SIG-M5 treated with dmso at 0.1 percent for 504 hours (cell line): Measurements from ENCODE around the gene SCN10A.

Source experiments
- DNase-seq: peaks from one replicate; lab custom pipeline; 2025; ENCODE audit not compliant: unreplicated experiment; lab: John Stamatoyannopoulos, UW

The SCN10A gene

DNA sequence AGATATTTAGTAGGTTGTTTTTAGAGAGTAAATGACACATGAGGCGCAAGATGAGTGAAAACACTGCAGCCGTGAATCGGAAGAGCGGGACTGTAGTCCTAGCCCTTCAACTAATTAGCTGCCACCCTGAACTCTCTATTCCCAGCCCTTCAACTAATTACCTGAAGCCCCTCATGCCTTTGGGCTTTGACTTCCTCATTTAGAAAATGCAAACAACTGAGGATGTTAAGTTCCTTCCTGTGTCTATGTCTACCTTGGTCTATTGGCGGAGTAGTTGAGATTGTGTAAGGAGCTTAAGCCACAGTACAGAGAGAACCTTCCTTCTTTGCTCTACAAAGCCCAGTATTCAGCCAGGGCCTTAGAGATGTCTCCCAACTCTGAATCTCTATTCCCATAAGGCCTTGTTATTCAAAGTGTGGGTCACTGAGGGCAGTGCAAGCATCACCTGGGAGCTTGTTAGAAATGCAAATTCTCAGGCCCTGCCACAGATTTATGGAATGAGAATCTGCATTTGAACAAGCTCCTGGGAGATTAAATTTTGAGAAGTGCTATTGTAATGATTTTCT lies 94.7 kb downstream of the SCN10A start:
- DNase-seq, result no peak

DNA sequence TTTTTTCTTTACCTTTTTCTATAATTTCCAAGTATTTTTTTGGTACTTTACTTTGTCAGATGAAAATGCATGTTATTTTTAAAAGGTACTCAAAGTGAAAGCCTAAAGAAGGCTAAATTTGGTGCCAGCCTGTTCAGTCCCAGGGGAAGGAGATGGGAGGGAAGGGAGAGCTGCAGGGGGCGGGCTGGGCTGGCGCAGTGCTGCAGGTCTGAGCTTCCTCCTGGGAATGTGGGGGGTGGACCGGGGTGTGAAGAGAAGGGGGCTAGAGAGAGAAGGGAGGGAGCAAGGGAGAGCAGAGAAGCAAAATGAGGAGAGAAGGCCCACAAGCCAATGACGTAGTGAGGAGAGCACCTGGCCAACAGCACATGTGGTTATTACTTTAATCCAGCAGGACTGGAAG lies 95.6 kb downstream of the SCN10A start:
- no peak for DNase-seq

DNA sequence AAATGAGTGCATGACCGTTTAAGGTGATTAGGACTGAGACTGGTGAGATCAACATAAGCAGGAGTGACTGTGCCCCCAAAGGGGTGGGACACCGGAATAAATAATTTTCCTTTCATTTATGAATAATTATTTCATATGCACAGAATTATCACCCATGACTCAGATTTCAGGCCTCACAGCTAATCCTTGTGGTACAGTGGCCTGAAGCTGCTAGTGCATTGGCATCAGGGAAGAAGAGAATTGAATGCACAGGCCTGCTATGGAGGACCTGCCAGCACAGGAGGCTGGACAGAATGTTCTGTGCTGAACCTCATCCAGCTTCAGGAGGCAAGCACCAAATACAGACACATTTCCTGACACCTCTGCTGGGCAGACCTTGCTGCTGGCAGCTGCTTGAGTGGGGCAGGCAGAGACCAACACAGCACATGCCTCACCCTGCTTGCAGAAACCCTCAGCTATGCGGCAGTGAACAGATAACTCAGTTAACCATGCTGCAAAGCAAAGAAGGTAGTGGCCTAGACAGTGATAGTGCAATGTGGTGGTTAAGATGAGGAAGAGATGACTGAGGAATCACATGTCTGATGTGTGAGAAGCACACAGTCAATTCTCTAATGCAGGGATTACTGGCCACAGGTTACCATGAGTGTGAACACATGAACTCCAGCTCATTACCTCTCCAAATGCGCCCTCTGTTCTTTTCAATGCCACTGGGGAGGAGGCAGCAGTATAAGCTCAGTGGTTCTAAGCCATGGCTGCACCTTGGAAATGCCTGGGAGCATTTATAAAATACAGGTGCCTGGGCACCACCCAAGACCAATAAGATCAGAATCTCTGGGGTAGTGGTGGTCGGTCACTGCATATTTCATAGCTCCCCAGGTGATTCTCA lies 98.4 kb downstream of the SCN10A start:
- DNase-seq, result no peak

DNA sequence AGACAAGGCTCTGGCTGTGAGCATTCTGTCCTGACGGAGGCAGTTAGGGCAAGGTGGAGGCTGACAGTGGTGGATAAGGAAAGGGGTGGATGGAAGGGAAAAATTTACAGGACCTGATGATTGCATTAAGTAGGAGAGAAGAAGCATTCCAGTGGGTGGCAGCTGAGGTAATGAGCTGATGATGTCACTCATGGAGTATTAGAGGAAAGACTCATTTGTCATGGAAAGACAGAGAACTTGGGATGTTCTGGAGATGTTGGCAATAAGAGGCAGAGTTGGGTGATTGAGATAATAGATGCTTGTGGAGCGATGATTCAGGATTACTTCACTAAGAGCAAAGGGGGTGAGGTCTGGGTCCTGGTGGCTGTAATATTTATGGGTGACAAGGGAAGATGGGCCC lies 102.9 kb downstream of the SCN10A start:
- no peak for DNase-seq

DNA sequence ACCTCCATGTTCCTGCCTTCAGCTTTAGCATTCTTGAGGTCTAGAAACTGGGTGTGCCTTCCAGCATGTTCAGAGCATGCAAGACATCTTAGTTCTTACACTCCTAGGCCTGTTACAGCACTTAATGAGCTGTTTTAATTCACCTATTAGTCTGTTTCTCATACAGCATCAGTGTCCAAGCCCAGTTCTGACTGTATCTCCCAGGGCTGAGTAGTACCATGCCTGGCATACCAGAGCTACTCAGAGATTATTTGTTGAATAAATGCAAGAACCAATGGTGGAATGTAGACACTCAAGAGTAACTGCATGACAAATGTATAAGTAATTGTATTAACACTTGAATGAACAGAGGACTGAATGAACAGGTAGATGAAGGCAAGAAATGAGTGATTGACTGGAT lies 104.7 kb downstream of the SCN10A start:
- no peak for DNase-seq

DNA sequence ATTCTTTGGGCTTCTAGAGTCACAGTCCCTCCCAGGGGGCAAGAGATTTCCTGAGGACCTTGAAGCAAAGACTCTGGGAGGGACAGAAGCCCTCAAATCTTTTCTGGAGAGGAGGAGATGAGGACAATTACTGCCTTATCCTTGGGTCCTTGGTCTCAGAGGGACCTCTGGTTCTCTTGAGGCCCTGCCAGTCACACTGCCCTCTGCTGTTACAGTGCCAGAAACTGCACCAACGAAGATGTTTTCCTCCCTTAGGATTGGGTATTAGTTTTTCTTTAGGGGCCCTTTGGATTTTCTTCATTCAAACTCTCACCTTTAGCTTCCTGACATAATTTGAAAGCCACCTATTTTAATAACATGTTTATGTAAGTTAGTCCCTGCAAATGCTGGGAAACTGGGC lies 108.3 kb downstream of the SCN10A start:
- DNase-seq, result peak; percentile 3

DNA sequence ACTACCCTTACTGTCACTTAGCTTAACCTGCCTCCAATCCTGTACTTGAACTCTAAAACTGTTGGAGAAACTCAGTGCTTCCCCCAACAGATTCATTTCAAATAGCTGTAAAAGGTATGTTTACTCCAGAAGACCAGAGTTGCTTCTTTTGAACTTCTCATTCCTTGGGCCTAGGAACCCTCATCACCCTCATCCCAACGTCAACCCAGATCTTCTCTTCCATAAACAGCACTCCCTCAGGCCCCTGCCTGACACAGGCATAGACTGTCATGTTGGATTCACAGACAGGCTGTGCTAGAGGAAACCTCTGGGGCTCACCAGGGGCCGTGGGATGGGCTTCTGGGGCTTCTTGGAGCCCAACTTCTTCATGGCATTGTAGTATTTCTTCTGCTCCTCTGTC lies 109.1 kb downstream of the SCN10A start:
- no peak for DNase-seq

DNA sequence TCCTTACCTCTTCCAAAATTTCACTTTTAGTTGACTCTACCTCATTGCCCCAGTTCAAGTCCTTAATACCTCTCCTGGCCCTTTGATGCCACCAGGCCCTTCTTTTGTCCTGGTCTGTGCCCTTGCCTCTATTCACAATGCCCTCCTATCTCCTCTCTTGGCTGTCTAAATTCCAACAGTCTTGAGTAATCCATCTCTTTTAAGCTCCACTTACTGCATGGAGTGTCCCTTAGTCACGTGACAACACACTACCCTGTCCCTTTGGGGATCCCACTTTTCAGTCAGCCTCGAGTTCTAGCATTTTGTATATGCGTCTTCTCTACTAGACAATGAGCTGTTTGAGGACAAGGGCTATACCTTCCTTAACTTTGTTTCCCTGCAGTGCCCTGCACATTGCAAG lies 113.8 kb downstream of the SCN10A start:
- DNase-seq, result no peak

DNA sequence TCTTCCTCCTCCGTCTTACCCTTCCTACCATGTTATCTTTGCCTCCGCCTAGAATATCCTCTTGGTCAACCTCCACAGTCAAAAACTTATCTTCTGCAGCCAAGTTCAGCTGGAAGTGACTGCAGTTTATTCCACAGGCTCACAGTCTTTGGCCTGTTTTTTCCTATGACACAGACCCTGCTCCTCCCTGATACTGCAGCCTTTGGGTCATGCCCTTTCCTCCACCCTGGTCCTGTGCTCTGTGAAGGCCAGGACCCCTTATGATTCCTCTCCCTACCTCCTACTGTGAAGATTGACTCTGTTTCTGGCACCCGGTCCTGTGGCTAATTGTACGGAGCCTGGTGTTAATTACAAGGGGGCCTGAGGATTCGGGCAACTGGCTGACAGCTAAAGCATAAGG lies 117.3 kb downstream of the SCN10A start:
- DNase-seq, result no peak

DNA sequence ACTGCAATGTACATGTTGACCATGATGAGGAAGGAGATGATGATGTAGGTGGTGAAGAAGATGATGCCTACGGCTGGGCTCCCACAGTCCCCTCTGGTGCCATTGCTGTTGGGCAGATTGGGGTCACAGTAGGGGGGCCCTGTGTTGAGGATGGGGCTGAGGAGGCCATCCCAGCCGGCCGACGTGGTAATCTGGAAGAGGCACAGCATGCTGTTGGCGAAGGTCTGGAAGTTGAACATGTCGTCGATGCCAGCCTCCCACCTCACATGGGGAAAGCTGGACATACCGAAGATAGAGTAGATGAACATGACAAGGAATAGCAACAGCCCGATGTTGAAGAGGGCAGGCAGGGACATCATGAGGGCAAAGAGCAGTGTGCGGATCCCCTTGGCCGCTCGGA lies 118.0 kb downstream of the SCN10A start:
- no peak for DNase-seq

DNA sequence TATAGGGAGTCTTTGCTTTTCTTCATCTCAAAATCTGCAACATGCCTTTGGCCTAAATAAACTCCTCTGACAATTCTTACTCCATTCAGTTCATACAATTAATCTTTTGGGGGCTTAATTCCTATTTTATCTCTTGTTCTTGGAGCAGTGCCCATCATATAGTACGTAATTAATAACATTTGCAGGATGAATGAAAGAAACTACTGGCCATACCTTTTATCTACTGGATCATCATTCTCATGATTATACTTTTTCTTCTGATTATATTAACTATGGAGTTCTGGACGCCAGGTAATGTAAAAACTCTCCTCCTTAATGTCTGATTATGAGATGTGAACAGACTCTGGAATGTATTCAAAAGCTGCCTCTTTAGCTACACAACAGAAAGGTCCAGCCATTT lies 120.0 kb downstream of the SCN10A start:
- DNase-seq, result no peak

DNA sequence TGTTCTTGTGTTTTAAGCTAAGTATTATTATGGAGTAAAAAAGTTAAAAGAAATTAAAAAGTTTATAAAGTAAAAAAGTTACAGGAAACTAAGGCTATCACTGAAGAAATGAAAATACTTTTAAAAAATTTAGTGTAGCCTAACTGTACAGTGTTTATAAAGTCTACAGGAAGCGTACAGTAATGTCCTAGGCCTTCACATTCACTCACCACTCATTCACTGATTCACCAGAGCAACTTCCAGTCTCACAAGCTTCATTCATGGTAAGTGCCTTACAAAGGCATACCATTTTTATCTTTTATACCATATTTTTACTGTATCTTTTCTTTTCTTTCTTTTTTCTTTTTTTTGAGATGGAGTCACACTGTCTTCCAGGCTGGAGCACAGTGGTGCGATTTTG lies 125.8 kb downstream of the SCN10A start:
- no peak for DNase-seq

DNA sequence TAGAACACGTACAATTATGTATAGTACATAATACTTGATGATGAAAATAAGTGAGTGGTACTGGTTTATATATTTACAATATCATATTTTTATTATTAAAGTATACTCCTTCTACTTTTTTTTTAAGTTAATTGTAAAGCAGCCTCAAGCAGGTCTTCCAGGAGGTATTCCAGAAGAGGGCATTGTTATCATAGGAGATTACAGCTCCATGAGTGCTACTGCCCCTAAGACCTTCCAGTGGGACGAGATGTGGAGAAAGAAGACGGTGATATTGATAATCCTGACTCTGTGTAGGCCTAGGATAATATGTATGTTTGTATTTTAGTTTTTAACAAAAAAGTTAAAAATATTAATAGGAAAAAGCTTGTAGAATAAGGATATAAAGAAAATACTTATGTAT lies 126.2 kb downstream of the SCN10A start:
- no peak for DNase-seq

DNA sequence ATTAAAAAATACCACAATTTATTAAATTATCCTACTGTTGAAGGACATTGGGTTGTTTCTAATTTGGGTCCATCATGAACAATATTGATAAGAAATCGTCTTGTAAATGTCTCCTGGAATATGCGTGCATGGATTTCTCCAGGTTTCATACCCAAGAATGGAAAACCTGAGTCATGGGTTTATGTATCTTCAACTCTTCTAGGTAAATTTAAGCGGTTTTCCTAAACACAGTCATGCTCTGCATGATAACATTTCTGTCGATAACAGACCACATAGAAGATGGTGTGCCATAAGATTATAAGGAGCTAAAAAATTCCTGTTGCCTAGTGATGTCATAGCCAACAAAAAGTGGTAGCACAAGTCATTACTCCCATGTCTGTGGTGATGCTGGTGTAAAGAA lies 126.7 kb downstream of the SCN10A start:
- DNase-seq, result no peak

DNA sequence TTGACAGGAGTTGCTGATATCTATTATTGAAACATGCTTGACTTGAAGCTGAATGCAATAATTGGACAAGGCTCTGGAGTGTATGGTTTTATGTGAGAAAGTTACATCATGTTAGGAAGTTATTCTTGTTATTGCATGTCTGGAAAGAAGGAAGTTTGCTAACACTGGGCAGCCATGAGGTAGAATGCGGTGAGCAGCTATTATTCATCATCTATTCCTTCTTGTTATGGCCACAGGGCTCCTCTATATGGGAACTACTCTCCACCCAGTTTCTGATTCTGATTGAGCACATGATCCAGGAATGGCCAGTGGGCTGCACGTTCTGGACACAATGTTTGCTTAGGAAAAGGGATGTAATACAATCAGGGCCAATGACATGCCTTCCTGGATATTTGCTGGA lies 128.7 kb downstream of the SCN10A start:
- DNase-seq, result peak; percentile 19

DNA sequence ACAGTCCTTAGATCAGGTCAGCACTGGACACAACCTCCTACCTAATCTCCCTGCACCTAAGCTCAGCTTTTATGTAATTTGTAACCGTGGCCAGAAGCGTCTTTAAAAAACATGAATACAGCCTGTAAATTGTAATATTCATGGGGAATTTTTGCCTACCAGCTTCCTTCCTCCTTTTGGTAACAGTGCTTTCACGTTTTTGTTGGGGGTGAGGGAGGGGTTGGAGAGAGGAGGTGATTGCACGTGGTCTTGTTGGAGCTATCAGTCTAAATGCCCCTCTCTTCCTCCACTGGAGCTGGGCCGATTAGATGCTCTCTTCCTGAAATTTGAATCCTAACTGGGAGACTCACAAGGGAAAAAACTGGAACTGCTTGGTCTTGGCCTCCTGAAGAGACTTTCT lies 131.5 kb downstream of the SCN10A start:
- DNase-seq, result no peak

DNA sequence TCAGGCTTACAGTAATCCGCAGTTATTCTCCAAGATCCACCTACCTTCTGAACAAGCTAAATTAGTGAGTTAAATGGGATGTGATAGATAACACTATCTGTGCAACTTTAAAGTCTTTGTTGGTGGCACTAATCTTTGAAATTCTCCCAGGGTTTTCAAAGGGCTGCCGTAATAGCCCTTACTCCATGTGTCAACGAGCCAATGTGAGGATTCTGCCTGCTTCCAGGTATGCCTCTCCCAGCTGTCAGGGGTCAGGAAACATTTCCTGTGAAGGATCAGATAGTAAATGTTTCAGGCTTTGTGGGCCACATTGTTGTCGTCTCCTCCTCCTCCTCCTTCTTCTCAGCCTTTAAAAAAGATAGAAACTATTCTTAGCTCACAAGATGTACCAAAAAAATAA lies 146.3 kb downstream of the SCN10A start:
- no peak for DNase-seq

DNA sequence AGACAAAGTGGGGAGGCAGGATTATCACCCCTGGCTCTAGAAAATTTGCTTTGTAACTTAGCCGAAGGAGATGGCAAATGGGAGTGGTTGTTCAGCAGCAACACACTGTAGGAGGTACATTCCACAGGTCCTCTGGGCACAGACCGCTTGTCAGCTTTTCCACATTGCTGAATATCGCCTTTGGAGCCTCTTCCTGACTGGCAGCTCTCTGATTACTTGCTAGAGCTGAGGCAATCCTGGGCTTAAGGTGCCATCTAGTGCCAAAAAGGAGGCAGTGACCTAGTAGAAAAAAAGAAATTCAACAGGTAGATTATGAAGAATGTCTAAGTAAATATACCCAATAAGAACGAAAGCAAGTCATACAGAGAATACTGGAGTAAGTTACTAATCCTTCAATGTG lies 153.5 kb downstream of the SCN10A start:
- DNase-seq, result peak; percentile 32

DNA sequence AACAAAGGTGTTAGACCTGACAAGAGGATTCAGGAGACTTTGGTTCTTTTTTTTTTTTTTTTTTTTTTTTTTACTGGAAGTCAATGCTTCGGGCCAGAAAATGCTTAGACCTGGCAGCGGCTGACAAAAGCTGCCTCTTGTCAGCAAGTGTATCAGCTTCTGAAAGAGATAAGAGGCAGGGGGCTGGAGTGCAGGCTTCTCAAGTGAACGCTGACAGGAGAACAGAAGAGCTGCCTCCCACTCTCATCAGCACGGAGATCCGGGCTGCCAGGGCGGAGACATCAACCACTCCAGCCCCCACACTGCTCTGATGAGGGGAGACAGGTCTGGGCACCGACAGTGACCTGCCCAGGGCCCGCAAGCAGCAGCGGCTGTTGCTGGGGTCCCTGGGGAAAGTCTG lies 157.2 kb downstream of the SCN10A start:
- DNase-seq, result no peak

DNA sequence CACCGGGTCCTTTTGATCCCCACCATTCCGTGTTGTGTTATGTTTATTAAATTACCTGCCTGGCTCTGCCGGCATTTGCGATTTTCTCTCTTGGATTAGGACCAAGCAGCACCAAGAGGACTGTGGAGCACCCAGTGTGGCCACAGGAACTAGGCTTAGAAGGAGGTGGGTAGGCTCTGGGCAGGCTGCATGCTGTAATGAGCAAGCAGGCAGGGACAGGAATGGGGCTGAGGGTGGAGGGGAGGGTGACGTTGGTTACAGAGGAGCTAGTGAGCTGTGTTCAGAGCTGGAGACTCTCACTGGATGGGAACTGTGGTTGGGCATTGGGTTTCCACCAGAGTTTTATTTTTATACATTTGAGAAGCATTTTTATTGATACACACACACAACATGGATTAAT lies 158.6 kb downstream of the SCN10A start:
- no peak for DNase-seq

DNA sequence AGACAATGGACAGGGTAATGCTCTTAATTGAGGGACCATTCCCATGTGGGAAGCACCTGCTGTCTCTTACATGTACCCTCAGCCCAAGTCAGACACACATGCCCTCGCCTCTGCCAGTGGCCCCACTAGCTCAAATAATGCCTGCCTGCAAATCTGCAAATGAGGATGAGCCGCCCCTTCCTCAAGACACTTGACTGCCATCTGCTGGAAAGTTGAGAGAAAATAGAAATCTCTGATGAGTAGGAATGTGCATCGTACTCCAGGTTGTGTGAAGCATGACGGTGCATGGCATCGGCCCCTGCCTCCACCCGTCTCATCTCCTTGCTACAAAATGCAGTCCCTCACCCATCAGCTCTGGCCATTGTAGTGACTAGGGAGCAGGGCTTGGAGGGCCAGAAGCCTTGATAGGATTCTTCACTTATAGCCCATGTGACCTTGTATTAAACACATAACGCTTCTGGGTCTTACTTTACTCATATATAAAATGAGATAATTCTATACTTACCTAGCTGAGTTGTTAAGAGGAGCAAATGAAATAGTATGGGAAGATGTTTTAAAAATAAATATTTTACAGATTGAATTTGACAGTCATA lies 160.2 kb downstream of the SCN10A start:
- DNase-seq, result peak; percentile 47

DNA sequence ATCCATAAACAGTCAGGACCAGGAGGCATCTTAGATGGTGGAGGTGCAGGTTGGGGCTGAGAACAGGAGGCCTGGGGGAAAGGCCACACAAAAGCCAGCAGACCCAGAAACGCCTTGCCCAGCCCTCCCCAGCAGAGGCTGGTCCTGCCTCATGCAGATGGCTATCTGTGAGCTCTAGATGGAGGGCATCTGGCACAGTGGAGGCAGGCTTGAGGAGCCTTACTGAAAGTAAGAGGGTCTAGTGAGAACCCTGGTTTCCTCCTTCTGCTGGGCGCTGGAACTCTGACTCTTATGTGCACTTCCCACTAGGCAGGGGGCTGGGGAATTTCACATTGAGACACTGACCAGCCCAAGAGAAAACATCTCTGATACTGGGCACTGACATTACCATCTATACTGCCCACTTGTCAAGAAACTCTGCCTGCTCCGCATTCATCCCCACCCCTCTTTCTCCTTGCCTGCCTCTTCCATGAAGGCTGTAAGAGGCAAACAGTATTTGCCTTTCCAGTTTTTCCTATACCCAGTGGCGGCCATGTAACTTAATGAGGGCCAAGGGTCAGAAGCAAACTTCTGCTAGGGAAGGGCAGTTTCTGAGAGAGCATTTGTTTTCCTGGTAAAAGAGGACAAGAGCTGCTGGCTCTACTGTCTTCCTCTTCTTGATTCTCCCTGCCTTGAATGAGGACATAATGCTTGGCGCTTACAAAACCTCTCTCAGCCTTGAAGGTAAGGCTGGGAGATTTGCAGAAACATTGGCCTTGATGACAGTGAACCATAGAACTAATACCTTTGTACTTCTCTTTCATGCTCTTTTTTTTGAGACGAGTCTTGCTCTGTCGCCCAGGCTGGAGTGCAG lies 162.1 kb downstream of the SCN10A start:
- no peak for DNase-seq
